Peyer's patch (tissue), 4 donors: ENCODE measurements around the gene CFAP77. TPM values are rescaled to one million over a fixed set of nuclear protein-coding genes. Genes with fewer than 3 reads are reported as not detected.
A peak's percentile ranks its signal among the peaks of the same experiment; 100 is the strongest.

Experiments used
- DNase-seq, 3 donors: peaks; one replicate each; pipeline ENCODE4 v3.0.0-alpha.2; 2017 to 2019
- H3K27ac ChIP-seq, 4 donors: fragments of 200-600 bp; sonication (generic); one replicate each; pipeline ENCODE4 v1.5.1; 2016 to 2019
- H3K27me3 ChIP-seq, 2 donors: fragments of 200-600 bp; sonication (generic); one replicate each; pipeline ENCODE4 v1.5.1; 2019
- H3K36me3 ChIP-seq, 3 donors: fragments of 200-600 bp; sonication (generic); one replicate each; pipeline ENCODE4 v1.5.1; 2016 to 2019
- H3K4me1 ChIP-seq, 4 donors: fragments of 200-600 bp; sonication (generic); one replicate each; pipeline ENCODE4 v1.5.1; 2016 to 2019
- H3K4me3 ChIP-seq, 4 donors: fragments of 200-600 bp; sonication (generic); 1 replicate in 3 of 4; 2 replicates in 1 of 4; pipeline ENCODE4 v1.5.1; 2016 to 2019; ENCODE audit warnings: mild to moderate bottlenecking in 1 of 4
- H3K9me3 ChIP-seq, 4 donors: fragments of 200-600 bp; sonication (generic); one replicate each; pipeline ENCODE4 v1.5.1; 2016 to 2019; ENCODE audit warnings: mild to moderate bottlenecking in 1 of 4
- POLR2A ChIP-seq, 2 donors: fragments of 450-650 bp; IDR thresholded peaks; one replicate each; pipeline ENCODE4 v1.5.1; 2017; ENCODE audit warnings: antibody characterized with exemption in 2 of 2, mild to moderate bottlenecking in 2 of 2, moderate library complexity in 2 of 2
- total RNA-seq, 4 donors: library from RNA; depleted of rRNA; stranded (reverse); fragments of >200 nt; gene quantifications; one replicate each; pipeline ENCODE4 v1.1.0, GENCODE V29; 2016
- TF ChIP-seq, protein P1 (sequence below), 6 experiments: fragments of 450-650 bp in 4 of 6; fragments of 200-600 bp in 2 of 6; sonication (generic) in 1 of 6; IDR thresholded peaks; one replicate each; pipeline ENCODE4 v1.5.1; 2017 to 2019; ENCODE audit warnings: antibody characterized with exemption in 6 of 6, mild to moderate bottlenecking in 3 of 6, moderate library complexity in 1 of 6

CFAP77 gene
- total RNA-seq, 4 donors from 2014 or later, result not detected

DNA sequence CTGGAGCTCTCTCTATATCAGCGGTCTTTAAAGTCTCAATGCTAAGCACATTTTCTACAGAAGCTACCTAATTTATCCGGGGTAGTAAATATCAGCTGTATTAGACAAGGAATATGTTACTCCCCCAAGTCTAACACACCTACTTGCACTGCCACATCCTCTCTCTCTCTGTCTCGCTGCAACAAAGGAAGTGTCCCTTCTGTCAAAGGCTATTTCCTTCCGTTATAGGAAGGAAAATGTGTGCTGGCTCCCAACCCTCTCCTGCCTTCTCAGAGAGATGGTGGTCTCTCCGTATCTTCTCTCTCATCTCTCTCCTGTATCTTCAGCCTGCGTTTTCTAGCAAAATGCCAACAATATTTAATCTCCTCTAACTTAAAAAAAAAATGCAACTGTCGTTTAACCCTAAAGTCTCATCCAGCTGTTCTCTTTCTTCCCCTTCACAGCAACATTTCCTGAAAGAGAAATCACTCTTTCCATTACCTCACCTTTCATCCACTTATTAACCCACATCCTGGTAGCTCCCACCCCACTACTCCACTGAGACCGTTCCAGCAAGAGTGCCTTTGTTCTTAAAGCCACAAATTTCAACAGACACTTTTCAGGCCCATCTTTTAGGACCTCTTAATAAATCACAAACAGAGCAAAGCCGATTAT, 5.7 kb upstream of the CFAP77 start:
- H3K4me1 ChIP-seq, result peaks cover 0 to 15% (median 3%) of the 10 kb centered on the region in 4 donors
- H3K4me3 ChIP-seq, result no peak overlapping the region
- TF ChIP-seq, protein P1, sequence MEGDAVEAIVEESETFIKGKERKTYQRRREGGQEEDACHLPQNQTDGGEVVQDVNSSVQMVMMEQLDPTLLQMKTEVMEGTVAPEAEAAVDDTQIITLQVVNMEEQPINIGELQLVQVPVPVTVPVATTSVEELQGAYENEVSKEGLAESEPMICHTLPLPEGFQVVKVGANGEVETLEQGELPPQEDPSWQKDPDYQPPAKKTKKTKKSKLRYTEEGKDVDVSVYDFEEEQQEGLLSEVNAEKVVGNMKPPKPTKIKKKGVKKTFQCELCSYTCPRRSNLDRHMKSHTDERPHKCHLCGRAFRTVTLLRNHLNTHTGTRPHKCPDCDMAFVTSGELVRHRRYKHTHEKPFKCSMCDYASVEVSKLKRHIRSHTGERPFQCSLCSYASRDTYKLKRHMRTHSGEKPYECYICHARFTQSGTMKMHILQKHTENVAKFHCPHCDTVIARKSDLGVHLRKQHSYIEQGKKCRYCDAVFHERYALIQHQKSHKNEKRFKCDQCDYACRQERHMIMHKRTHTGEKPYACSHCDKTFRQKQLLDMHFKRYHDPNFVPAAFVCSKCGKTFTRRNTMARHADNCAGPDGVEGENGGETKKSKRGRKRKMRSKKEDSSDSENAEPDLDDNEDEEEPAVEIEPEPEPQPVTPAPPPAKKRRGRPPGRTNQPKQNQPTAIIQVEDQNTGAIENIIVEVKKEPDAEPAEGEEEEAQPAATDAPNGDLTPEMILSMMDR (IDR thresholded peaks at IDR 0.05), result no peak
- no peak for TF ChIP-seq POLR2A (IDR thresholded peaks at IDR 0.05)
- no peaks in the 10 kb centered on the region for H3K9me3 ChIP-seq
- no peaks in the 10 kb centered on the region for H3K27me3 ChIP-seq
- peaks cover 0 to 29% (median 0%) of the 10 kb centered on the region in 3 donors for H3K36me3 ChIP-seq
- DNase-seq, result no peak
- no peak overlapping the region for H3K27ac ChIP-seq

DNA sequence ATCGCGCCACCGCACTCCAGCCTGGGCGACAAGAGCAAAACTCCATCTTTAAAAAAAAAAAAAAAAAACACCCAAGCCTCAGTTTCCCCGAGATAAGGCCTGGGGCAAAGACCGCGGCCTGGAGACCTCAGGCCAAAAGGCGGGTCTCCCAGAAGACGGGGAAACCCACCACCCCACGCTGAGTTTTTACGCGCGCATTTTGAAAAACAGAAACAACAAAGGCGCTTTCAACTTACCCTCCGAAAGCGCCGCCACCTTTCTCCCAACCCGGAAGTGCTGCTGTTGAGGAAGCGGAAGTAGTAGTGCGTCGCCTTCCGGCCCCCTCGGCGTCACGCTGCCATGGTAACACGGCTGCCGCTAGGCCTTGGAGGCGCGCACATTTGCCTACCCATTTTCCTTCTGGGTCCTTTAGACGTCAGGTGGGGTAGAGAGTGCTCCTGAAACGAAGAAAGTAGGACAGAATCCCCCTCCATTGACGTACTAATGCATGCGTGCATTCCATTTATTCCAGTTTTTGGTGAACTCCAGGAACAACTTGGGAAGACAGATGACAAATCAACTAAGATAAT, 3.4 kb upstream of the CFAP77 start, which contains the start of gene TTF1:
Gene TTF1, minus strand, starts transcription at position 287 of the 569 bp plus-strand sequence. CDS start 4,019 bp downstream, outside the sequence.
- TF ChIP-seq, protein P1 (IDR thresholded peaks at IDR 0.05), result no peak
- peak in 1 of 2 donors; percentile 27 for TF ChIP-seq POLR2A (IDR thresholded peaks at IDR 0.05)
- H3K4me1 ChIP-seq, result peaks cover 0 to 35% (median 11%) of the 10 kb centered on the region in 4 donors
- H3K27me3 ChIP-seq, result peaks cover 0 to 15% of the 10 kb centered on the region in 2 donors
- peak within 1 kb of the TSS in 2 of 4 donors; percentile 55 to 77 for H3K27ac ChIP-seq
- H3K36me3 ChIP-seq, result peaks cover 0 to 14% (median 0%) of the 10 kb centered on the region in 3 donors
- DNase-seq, result peak; percentile 90 to 97 (median 92)
- H3K4me3 ChIP-seq, result peak within 1 kb of the TSS; percentile 68 to 73 (median 71)
- no peaks in the 10 kb centered on the region for H3K9me3 ChIP-seq

DNA sequence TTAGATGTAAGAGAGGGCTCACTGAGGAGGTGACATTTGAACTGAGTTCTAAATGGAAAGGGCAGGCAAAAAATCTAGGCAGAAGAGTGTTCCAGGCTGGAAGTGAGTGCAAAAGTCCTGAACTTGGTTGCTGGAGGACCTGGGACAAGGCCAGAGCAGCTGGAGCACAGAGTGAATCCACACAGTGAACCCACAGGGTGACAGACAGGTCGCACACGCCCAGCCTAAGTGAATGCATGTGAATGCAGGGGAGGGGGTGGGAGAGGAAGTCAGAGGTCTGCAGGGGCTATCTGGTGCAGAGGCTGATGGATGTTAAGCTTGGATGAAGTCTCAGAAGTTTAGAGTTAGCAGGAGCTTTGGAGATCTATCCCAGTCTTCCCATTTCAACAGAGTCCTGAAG, 2.8 kb upstream of the CFAP77 start:
- Histone ChIP-seq H3K27ac (peak overlapping the region in 1 of 4 donors; percentile 77), H3K4me1 (peaks cover 0 to 35% (median 11%) of the 10 kb centered on the region in 4 donors), H3K4me3 (peak overlapping the region; percentile 68 to 73 (median 71)), H3K27me3 (peaks cover 0 to 15% of the 10 kb centered on the region in 2 donors), H3K9me3 (no peaks in the 10 kb centered on the region), H3K36me3 (peaks cover 0 to 8% (median 0%) of the 10 kb centered on the region in 3 donors)
- TF ChIP-seq, protein P1 (IDR thresholded peaks at IDR 0.05), result no peak
- TF ChIP-seq POLR2A (IDR thresholded peaks at IDR 0.05), result no peak
- no peak for DNase-seq

DNA sequence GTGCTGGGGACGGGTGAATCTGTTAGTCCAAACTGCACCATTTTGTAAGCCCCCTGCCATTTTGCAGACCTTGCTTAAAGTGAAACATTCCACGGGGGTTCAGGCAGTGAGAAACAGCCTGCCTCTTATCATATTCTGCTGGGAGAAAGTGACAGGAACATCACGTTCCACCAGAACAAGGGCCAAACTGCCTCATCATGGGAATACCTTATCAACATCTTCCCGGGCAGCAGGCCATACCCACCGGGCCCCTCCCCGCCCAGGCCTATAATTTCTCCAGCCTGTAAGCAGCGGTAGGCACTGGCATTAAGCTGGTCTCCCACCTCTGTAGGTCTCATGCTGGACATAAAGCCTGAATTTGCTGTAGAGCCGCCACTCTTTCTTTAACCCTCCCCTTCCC, 1.5 kb upstream of the CFAP77 start:
- no peak for DNase-seq
- peaks cover 0 to 15% of the 10 kb centered on the region in 2 donors for H3K27me3 ChIP-seq
- TF ChIP-seq, protein P1 (IDR thresholded peaks at IDR 0.05), result no peak
- no peak for TF ChIP-seq POLR2A (IDR thresholded peaks at IDR 0.05)
- no peaks in the 10 kb centered on the region for H3K36me3 ChIP-seq
- no peaks in the 10 kb centered on the region for H3K9me3 ChIP-seq
- no peak overlapping the region for H3K27ac ChIP-seq
- H3K4me1 ChIP-seq, result peaks cover 0 to 35% (median 11%) of the 10 kb centered on the region in 4 donors
- H3K4me3 ChIP-seq, result no peak overlapping the region

DNA sequence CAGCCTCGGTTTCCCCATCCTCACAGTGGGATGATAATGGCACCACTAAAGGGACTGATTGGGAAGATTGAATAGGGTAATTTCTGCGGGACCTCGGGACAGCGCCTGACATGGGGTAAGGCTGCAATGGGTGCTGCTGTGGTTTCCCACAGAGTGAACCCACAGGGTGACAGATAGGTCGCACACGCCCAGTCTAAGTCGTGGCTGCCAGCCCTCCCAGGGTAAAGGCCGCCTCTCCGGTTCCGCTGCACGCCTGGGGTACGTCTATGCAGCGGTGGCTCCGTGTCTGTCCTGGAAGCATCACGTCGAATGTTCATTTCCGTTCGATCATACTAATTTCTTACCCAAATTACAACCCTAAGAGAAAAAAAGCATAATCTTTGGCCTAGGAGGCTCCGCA, 631 bp downstream of the CFAP77 start:
- Histone ChIP-seq H3K27me3 (peaks cover 0 to 15% of the 10 kb centered on the region in 2 donors), H3K4me3 (peak overlapping the region; percentile 17 to 52 (median 51)), H3K27ac (no peak overlapping the region), H3K4me1 (peaks cover 0 to 26% (median 11%) of the 10 kb centered on the region in 4 donors), H3K36me3 (no peaks in the 10 kb centered on the region), H3K9me3 (no peaks in the 10 kb centered on the region)
- no peak for DNase-seq
- TF ChIP-seq, protein P1 (IDR thresholded peaks at IDR 0.05), result no peak
- TF ChIP-seq POLR2A (IDR thresholded peaks at IDR 0.05), result no peak
